HG02759 (cell line): ENCODE results near the gene CNTNAP2.

Source experiments
- ATAC-seq: cut with Tn5 transposase; IDR thresholded peaks from one replicate; pipeline ENCODE4 v1.9.1; 2021; ENCODE audit warnings: mild to moderate bottlenecking, moderate library complexity; ENCODE audit not compliant: unreplicated experiment

The CNTNAP2 gene

GRCh38 chr7:146285418-146285817, 168.8 kb downstream of the CNTNAP2 start:
- ATAC-seq = no peak

GRCh38 chr7:146290746-146291145, 174.1 kb downstream of the CNTNAP2 start:
- ATAC-seq = no peak

- ATAC-seq = no peak
Observed at GRCh38 chr7:146291900-146292299, 175.3 kb downstream of the CNTNAP2 start.

- no peak for ATAC-seq
Observed at GRCh38 chr7:146296028-146296427, 179.4 kb downstream of the CNTNAP2 start.

- ATAC-seq = no peak
Observed at GRCh38 chr7:146314962-146315361, 198.4 kb downstream of the CNTNAP2 start.

- no peak for ATAC-seq
Observed at GRCh38 chr7:146319629-146320028, 203.0 kb downstream of the CNTNAP2 start.

- ATAC-seq = no peak
Observed at GRCh38 chr7:146321301-146321700, 204.7 kb downstream of the CNTNAP2 start.

GRCh38 chr7:146331369-146331768, 214.8 kb downstream of the CNTNAP2 start:
- no peak for ATAC-seq

- ATAC-seq = no peak
Observed at GRCh38 chr7:146345251-146345650, 228.7 kb downstream of the CNTNAP2 start.

GRCh38 chr7:146346096-146346495, 229.5 kb downstream of the CNTNAP2 start:
- ATAC-seq = no peak

GRCh38 chr7:146355216-146355615, 238.6 kb downstream of the CNTNAP2 start:
- ATAC-seq = no peak

- no peak for ATAC-seq
Observed at GRCh38 chr7:146359176-146359575, 242.6 kb downstream of the CNTNAP2 start.

- no peak for ATAC-seq
Observed at GRCh38 chr7:146366938-146367337, 250.3 kb downstream of the CNTNAP2 start.

- ATAC-seq = no peak
Observed at GRCh38 chr7:146370171-146370570, 253.6 kb downstream of the CNTNAP2 start.

GRCh38 chr7:146375170-146375569, 258.6 kb downstream of the CNTNAP2 start:
- ATAC-seq = no peak

GRCh38 chr7:146378196-146378595, 261.6 kb downstream of the CNTNAP2 start:
- ATAC-seq = no peak

GRCh38 chr7:146387140-146387539, 270.5 kb downstream of the CNTNAP2 start:
- no peak for ATAC-seq

GRCh38 chr7:146388928-146389327, 272.3 kb downstream of the CNTNAP2 start:
- no peak for ATAC-seq

GRCh38 chr7:146393346-146393745, 276.7 kb downstream of the CNTNAP2 start:
- ATAC-seq = no peak

- ATAC-seq = no peak
Observed at GRCh38 chr7:146397141-146397540, 280.5 kb downstream of the CNTNAP2 start.

GRCh38 chr7:146401939-146402338, 285.3 kb downstream of the CNTNAP2 start:
- no peak for ATAC-seq

GRCh38 chr7:146405737-146406136, 289.1 kb downstream of the CNTNAP2 start:
- ATAC-seq = no peak

- ATAC-seq = no peak
Observed at GRCh38 chr7:146411975-146412374, 295.4 kb downstream of the CNTNAP2 start.

GRCh38 chr7:146412781-146413180, 296.2 kb downstream of the CNTNAP2 start:
- ATAC-seq = no peak
